GM21515 (cell line): ENCODE data around the gene PPP1R15A.
"Not testable (repeated sequence)": the region's sequence is repeated elsewhere in the genome, so short reads cannot be mapped to it uniquely, and the experiment has no call there.

Experiments used
- ATAC-seq: cut with Tn5 transposase; IDR thresholded peaks from one replicate; pipeline ENCODE4 v1.9.1; 2021; ENCODE audit not compliant: unreplicated experiment

PPP1R15A gene

GRCh38 chr19:48910803-48911202 lies 38.6 kb downstream of the PPP1R15A start:
- no peak for ATAC-seq

- ATAC-seq, result no peak
Observed at GRCh38 chr19:48913114-48913889, 41.1 kb downstream of the PPP1R15A start.

GRCh38 chr19:48914181-48914580 lies 42.0 kb downstream of the PPP1R15A start:
- no peak for ATAC-seq

- no peak for ATAC-seq
Observed at GRCh38 chr19:48915757-48916156, 43.5 kb downstream of the PPP1R15A start.

- no peak for ATAC-seq
Observed at GRCh38 chr19:48918071-48918470, 45.9 kb downstream of the PPP1R15A start.

GRCh38 chr19:48918801-48919247 lies 46.6 kb downstream of the PPP1R15A start:
- ATAC-seq, result no peak

- ATAC-seq, result not testable (repeated sequence)
Observed at GRCh38 chr19:48919271-48919670, 47.0 kb downstream of the PPP1R15A start.

- no peak for ATAC-seq
Observed at GRCh38 chr19:48920949-48921348, 48.7 kb downstream of the PPP1R15A start.

GRCh38 chr19:48921721-48922500 lies 49.7 kb downstream of the PPP1R15A start:
- ATAC-seq, result no peak

- no peak for ATAC-seq
Observed at GRCh38 chr19:48922548-48923490, 50.6 kb downstream of the PPP1R15A start.

- ATAC-seq, result no peak
Observed at GRCh38 chr19:48925240-48925843, 53.1 kb downstream of the PPP1R15A start.
